HG03521 (cell line): Measurements from ENCODE around the gene TXNL4A.

Source experiments
- ATAC-seq: cut with Tn5 transposase; IDR thresholded peaks from one replicate; pipeline ENCODE4 v1.9.1; 2021; ENCODE audit warnings: mild to moderate bottlenecking, moderate library complexity; ENCODE audit not compliant: unreplicated experiment

TXNL4A gene

DNA sequence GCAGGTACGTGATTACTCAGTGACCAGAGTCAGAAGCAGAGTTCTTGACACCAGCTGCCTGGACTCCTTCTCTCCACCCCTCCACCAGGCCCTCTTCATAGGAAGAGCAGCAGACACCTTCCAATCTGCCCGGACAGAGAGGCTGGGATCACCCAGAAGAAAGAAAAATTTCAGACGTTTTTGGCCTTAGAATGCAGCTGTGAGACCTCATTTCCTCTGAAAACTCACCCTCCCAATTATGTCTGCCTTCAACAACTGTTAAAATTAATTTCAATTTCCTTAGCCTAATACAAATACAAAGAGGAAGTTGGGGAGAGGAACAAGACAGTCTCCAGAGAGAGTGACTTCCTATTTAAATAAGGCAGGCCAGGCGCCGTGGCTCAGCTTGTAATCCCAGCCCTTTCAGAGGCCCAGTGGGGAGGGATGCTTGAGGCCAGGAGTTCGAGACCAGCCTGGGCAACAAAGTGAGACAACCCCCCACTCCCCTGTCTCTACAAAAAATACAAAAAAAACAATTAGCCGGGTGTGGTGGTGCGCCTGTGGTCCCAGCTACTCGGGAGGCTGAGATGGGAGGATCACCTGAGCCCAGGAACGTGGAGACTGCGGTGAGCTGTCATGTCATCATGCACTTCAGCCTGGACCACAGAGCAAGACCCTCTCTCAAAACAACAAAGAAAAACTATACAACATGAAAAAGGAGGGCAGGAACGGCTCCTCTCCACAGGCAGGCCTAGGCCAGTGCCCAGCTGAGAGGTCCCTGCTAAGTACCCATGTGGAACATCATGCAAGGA is 38.5 kb downstream of the TXNL4A start:
- ATAC-seq: no peak

DNA sequence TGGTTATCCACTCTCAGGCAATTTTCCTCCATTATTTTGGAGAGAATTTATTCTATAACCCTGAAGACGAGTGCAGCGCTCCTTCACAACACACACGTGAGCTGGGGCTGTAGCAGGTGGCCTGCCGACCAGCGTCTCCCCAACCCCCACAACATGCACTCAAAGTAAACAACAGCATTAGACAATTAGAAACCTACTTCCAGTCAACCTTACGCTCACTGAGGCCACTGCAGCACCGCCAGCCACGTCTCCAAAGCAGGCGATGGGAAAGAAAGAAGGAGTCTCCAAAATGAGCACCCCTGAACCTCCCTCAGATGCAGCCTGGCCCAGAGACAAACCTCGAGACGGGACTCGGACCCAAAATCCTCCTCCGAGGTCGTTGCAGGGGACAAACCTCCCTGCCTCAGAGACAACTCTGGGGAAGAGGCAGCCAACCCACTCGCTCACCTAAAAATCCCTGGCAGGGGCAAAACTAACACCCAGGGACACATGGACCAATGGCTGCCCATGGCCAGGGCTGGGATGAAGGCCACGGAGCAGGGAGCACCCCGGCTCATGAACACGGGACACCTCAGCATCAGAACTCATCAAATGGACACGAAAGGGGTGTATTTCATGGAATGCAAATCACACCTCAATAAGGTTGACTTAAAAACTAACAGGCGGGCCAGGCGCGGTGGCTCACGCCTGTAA is 39.5 kb downstream of the TXNL4A start:
- no peak for ATAC-seq

DNA sequence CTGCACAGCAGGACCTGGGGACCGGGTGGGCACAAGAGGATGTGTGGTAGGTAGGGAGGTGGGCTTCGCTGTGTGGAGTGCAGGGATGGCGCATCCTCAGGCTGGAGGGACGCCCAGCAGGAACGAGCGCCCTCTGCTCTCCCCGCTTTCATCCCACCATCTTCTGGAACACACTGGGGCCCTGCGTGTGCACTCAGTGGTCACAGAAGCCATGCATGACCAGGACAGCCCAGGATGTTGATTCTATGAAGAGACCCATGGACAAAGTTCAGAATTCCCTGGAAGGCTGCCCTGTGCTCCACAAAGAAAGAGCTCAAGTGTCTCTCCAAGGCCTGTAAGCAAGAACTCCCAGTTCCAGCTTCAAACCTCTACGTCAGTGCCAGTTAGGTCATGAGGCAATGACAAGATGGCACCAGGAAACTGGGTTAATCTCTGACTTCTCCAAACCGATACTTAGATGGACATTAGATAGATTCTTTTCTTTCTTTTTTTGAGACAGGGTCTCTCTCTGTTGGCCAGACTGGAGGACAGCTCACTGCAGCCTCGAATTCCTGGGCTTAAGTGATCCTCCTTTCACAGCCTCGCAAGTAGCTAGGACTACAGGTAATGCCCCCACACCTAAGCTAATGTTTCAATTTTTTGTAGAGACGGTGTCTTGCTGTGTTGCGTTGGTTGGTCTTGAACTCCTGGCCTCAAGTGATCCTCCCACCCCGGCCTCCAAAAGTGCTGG is 40.3 kb downstream of the TXNL4A start:
- ATAC-seq: no peak

DNA sequence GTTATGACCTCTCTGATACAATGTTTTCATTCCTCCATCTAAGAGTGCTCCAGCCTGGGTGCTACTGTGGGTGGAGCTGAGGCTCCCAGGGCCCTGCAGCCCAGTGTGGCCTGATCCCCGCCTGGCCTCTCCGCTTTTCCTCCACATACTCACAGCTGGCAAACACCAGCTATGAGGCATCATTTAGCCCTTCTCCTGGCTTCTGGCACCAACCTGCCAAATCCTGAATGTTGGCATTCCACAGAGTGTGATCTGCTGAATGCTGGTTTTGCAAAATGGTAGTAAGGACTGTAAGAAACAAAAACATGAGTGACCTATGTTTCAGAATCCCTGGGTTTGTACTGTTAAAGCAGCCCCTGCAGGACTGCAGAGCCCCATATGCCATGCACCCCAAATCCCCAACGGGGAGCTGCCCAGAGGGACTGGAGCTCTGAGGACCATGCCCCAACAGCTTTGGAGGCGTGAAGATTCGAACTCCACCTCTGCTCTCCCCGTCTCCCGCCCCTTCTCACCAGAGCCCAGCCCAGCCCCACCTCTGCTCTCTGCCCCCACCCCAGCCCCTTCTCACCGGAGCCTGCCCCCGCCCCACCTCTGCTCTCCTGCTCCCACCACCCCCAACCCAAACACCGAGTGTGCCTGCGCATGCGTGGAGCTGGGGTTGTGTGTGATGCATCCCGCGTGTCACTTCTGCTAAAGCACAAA is 41.2 kb downstream of the TXNL4A start:
- no peak for ATAC-seq

DNA sequence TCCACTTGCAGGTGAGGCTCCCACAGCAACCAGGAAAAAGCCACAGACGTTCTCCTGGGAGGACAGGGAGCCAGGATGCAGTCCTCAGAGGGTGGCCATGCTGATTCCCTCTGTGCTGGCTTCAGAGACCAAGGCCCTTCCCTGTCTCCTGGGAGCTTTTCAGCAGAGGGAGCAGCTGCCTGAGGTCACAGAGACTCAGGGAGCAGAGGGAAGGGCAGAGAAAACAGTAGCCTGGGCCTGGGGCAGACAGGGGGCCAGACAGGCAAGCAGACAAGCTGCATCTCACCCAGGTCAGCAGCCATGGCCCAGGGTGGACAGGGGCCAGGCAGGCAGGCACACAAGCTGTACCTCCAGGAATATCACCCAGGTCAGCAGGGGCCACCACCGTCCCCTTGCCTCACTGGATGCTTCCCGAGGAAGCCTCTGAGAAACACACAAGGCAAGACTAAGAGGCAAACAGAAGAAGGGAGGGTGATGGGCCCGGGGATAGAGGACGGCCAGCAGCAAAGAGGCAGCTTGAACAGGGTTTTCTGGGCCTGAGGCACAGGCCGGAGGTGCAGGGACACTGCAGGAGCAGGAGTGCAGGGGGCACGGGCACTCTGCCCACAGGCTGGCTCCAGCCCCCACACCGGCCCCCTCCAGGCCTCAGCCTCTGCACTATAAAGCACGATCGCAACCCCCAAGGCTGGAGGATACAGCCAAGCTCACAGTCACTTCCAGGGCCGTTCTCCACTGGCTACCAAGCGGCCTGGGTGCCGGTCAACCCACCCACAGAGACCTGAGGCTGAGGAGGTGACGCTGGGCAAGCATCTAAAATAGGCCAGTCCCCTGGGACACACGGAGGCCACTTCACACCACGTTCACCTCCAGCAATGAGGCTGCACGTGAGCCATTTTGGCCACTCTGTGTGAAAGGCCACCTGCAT is 43.0 kb downstream of the TXNL4A start:
- no peak for ATAC-seq

DNA sequence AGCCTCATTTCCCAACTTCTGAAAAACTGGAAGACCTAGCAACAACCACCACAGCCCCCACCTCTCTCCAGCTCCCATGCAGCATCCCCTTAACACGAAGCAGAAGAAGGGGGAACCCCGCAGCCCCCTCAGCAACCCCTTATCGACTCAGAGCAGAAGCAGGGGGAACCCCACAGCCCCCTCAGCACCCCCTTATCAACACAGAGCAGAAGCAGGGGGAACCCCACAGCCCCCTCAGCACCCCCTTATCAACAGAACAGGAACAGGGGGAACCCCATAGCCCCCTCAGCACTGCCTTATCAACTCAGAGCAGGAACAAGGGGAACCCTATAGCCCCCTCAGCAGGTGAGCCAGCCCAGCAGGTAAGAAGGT is 43.6 kb downstream of the TXNL4A start:
- ATAC-seq: no peak

DNA sequence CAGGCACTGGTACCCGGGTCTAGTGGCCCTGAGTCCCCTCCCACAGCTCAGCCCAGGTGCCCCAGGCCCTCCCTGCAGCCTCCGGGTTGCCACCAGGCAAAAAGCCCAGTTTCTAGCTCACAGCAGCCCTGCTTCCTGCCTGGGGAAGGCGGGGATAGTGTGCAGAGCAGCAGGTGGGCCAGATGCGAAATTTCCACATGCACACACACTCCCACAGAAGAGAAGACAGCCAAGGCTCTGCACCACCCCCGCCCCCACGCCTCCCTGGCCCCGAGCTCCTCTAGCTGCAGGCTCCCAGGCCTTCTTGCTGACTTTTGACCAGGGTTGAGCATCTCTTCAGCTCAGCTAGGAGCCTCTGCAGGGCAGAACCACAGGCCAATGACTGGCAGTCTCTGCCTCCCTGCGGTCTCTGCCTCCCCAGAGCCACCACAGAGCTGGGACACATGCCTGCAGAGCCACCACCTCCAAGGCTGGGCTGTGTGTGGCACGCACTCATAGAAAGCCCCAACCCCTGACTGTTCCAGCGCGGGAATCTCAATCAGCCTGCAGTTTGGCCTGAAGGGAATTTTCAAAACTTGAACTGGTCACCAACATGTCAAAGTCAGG is 44.1 kb downstream of the TXNL4A start:
- no peak for ATAC-seq

DNA sequence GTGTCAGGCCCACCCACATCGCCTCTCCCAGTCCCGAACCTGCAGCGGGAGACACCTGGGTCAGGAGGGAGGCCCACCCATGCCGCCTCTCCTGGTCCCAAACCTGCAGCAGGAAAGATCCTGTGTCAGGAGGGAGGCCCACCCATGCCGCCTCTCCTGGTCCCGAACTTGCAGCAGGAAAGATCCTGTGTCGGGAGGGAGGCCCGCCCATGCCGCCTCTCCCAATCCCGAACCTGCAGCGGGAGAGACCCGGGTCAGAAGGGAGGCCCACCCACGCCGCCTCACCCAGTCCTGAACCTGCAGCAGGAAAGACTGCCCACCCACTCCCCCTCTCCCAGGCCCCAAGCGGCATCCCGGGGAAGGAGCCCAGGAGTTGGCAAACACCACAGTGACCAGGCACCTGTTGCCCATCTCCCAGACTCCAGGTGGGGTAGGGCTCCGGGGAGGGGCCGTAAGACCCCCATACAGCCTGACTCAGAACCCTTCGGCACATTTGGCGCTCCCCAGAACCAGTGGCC is 44.7 kb downstream of the TXNL4A start:
- ATAC-seq: no peak

DNA sequence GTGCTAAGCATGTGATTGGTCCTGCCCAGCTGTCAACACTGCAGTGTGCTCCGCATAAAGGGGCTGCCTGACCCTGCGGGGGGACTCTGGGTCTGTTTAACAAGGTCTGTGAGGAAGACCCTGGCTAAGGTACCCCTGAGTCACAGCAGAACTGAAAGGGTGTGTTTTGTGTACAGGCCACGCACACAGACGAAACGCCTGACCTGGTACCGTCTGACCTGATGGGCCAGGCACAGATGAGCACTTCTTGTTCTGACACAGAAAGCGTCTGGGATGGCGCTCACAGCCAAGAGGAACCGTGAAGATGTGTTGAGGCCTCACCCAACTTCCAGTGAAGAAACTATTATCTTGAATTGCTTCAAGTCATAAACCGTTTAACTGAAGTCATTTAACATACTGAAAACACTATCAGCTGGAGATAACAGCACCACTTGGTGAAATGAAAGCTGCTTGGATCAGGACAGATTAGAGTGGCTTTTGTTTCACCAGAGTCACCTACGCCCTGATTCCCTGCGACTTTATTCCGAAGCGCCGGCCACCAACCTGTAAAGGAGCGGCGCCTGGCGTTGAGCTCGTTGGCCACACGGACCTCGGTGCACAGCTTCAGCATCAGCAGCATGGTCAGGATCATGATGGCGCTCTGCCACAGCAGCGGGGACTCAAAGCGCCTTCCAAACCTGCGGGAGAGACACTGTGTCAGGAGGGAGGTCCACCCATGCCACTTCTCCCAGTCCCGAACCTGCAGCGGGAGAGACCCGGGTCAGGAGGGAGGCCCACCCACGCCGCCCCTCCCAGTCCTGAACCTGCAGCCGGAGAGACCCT is 45.4 kb downstream of the TXNL4A start:
- ATAC-seq: no peak

DNA sequence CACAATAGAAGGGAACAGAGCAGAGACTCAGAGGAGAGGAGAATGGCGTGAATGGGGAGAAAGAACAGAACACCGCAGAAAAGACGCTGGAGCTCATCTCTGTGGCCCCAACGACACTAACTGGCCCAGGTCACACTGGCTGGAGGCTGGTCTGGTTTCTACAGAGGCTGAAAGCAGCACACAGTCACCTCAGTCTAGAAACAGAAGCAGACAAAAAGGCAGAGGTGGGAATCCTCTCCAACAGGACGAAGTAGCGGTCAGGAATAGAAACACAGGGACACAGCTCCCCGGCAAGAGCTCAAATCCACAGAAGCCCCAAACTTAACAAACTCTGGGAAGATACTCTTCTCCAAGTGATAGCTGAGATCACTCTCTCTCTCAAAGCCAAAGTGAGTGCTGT is 46.2 kb downstream of the TXNL4A start:
- ATAC-seq: no peak

DNA sequence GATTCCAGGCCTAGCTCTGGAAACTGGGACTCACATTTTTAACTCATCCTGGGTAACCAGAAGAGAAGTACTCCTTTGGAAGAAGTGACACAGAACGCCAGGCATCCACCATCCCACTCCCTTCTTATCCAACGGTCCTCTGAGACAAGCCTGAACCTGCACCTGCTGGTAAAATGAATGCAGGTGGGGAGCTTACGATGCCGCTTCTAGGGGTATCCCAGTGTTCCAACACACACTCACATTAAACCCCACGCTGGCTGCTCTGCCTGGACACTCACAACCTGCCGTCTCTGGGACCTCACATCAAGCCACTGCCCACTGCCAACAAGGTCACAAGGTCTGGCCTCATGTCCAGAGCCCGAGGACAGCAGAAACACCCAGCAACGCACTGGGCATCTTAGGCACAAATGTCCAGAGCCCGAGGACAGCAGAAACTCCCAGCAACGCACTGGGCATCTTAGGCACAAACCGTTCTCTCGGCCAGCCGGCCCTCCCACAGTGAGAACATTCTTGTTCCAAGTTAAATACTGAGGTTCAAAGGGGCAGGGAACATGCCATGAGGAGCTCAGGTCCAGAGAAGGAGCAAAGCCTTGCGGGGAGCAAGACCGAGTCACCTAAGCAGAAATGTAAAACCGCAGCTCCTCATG is 46.8 kb downstream of the TXNL4A start:
- ATAC-seq: no peak

DNA sequence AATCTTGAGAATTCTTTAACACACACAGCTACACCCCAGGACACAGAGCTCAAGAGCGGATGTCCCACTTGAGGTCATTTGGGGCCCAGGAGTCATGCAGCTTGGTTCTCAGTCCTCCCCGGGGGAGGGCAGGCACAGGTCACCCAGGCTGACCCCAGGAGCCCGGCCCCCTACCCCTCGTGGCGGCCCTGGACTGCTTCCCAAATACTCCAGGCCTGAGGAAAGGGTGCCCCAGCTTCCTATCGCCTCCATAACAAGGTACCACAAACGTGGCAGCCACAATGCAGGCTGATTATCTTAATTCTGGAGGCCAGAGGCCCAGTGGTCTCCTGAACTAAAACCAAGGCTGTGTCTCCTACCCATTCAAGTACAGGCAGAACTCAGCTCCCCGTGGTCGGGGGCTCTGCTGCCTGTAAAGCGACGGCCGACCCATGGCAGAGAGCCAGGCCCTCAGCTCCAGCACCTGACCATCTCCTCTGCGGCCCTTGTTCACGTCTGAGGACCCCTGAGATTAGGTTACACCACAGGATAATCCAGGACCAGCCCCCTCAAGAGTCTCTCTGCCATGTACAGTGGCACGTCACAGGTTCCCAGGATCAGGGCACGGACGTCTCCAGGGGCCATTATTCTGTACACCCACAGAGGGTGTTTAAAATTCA is 47.4 kb downstream of the TXNL4A start:
- no peak for ATAC-seq

DNA sequence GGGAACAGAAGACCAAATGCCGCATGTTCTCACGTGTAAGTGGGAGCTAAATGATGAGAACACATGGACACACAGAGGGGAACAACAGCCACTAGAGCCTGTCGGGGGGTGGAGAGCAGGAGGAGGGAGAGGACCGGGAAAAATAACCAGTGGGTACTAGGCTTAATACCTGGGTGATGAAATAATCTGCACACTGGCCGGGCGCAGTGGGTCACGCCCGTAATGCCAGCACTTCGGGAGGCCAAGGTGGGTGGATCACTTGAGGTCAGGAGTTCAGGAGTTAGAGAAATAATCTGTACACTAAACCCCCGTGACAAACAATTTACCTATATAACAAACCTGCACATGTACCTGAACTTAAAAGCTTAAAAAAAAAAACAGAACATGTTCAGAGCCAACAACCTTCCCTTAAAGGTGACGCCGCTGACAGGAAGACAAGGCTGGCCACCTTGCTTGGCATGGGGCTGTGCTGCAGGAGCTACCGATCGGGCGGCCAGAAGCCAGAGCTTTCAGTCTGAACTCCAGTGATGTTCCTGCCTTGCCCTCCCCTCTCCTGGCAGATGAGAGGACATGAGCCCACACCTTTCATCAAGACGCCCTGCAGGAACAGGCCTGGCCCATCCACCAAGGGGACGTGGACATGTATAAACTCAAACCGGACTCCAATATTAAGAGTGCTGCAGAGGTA is 48.1 kb downstream of the TXNL4A start:
- no peak for ATAC-seq

DNA sequence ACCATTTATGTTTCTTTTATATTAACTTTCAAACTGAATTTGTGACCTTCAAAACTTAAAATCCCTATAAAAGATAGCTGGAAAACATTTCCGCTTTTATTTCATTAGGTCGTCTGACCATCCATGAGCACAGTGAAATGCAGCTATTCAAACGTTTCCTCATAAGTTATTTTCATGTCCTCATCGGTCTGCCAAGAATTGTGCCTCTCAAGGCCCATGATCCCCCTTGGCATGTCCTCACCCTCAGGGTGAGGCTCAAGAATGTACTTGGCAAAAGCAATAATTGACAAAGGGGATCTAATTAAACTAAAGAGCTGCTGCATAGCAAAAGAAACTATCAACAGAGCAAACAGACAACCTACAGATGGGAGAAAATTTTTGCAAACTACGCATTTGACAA is 49.3 kb downstream of the TXNL4A start:
- no peak for ATAC-seq

DNA sequence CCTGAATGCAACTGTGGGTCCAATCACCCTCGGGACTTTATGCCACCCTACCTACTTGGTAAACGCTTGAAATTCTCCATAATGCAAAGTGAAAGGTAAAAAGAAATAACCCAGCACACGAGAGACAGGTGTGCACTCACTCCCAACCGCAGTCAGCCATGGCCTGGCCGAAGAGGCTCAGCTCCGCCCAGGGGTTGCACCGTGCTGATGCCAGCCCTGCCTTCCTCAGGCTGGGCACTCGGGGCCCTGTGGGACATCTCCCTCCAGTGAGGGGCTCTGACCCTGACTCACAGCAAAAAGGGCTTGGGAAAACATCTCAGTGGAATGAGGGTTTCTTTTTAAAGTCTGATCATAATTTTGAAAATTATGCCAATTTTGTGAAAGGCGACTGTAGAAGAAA is 50.2 kb downstream of the TXNL4A start:
- ATAC-seq: no peak

DNA sequence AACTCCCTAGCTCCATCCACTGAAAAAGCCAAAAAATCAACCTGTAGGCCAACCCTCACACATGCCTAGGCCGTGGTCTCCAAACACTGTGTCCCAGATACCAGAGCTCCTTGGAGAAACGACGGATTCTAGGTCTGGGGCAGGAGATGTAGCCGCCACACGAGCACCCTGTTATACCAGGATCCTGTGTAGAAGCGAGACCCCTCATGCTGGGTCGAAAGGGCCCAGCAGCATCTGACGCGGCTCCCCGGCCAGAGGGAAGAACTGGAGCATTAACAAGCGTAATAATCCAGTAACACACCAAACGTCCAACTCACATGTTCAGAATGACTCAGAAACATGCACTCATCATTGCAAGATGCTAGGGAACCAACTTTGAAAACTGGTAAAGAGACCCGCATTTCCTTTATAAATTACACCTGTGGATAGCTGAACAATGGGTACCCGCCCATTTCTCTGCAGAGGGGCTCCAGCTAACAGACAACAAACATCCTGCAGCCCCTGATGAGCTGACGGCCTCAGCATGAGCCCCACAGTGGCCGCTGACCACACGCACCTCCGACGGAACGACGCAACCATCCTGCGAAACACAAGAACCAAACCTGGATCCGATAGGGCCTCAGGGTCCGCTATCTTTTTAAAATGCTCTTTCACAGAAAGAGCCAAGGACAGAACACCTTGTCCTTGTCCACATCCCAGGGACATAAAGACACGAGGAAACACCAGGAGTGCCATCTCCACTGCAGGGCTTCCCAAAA is 51.1 kb downstream of the TXNL4A start:
- ATAC-seq: no peak
